KOPT-K1 (cell line): Measurements from ENCODE around the gene GCNT2.
"Not testable (repeated sequence)": the region's sequence is repeated elsewhere in the genome, so short reads cannot be mapped to it uniquely, and the experiment has no call there.

Experiments used
- H3K27ac ChIP-seq: fragments of 200-600 bp; sonication (generic); 2 replicates; pipeline ENCODE4 v1.5.1; 2016; ENCODE audit warnings: antibody characterized with exemption, mild to moderate bottlenecking, low read depth, low read length; ENCODE audit not compliant: poor library complexity, severe bottlenecking
- H3K36me3 ChIP-seq: fragments of 200-600 bp; sonication (generic); 2 replicates; pipeline ENCODE4 v1.5.1; 2017; ENCODE audit warnings: antibody characterized with exemption, mild to moderate bottlenecking, low read length, moderate library complexity; ENCODE audit not compliant: insufficient read depth
- H3K9me3 ChIP-seq: fragments of 200-600 bp; sonication (generic); 2 replicates; pipeline ENCODE4 v1.5.1; 2017; ENCODE audit warnings: antibody characterized with exemption, low read length, mild to moderate bottlenecking; ENCODE audit not compliant: insufficient read depth, poor library complexity, severe bottlenecking

The GCNT2 gene

GRCh38 chr6:10505529-10505928, 15.6 kb upstream of the GCNT2 start:
- no peaks in the 10 kb centered on the region for H3K9me3 ChIP-seq
- no peaks in the 10 kb centered on the region for H3K36me3 ChIP-seq
- no peak overlapping the region for H3K27ac ChIP-seq

- Histone ChIP-seq H3K27ac (no peak overlapping the region), H3K36me3 (no peaks in the 10 kb centered on the region), H3K9me3 (no peaks in the 10 kb centered on the region)
Observed at GRCh38 chr6:10507298-10507697, 13.9 kb upstream of the GCNT2 start.

GRCh38 chr6:10507715-10508114, 13.4 kb upstream of the GCNT2 start:
- Histone ChIP-seq H3K36me3 (no peaks in the 10 kb centered on the region), H3K9me3 (no peaks in the 10 kb centered on the region), H3K27ac (no peak overlapping the region)

DNA sequence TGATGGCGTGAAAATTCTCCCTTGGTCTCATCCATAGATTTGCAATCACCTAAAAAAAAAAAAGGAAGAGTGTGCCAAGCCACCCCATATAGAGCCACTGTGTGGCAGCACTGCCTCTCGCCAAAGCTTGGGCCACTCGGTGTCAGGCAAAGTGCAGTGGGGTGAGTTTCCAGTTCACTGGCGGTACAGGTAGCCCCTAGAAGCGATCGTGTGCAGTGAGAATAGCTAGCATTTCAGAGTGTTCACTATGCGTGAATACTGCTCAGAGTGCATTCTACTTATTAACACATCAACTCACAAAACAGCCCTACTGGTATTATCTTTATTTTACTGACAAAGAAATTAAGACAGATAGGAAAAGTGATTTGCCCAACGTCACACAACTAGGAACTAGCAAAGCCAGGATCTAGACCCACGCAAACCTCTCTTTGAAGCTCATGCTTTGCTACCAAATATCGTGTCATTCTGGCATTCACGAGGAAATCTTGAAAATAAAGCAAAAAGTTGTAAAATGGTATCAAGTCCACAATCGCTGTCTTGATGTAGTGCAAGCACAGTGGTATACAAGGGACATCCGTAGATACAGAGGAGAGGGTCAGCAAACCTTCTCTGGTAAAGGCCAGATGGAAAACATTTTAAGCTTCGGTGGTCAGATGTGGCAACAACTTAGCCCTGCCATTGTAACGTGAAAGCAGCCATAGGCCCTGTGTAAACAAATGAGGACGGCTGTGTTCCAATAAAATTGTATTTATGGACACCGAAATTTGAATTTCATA, 10.4 kb upstream of the GCNT2 start:
- H3K27ac ChIP-seq, result no peak overlapping the region
- H3K9me3 ChIP-seq, result no peaks in the 10 kb centered on the region
- no peaks in the 10 kb centered on the region for H3K36me3 ChIP-seq

DNA sequence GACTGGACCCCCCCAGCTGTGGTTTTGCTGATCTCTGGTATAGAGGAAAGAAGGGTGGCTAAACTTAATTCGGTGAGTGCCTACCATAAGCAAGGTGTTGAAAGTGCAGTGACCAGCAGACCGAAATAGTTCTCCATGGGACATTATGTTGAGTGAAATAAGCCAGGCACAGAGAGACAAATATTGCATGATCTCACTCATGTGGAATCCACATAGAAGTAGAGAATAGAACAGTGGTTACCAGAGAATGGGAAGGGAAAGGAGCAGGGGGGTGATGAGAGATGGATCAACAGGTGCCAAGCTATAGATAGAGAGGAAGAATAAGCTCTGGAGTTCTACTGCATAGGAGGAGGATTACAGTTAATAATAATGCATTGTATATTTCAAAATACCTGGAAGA, 9.7 kb upstream of the GCNT2 start:
- H3K36me3 ChIP-seq, result no peaks in the 10 kb centered on the region
- no peaks in the 10 kb centered on the region for H3K9me3 ChIP-seq
- H3K27ac ChIP-seq, result no peak overlapping the region

GRCh38 chr6:10513544-10513943, 7.6 kb upstream of the GCNT2 start:
- no peaks in the 10 kb centered on the region for H3K9me3 ChIP-seq
- no peaks in the 10 kb centered on the region for H3K36me3 ChIP-seq

DNA sequence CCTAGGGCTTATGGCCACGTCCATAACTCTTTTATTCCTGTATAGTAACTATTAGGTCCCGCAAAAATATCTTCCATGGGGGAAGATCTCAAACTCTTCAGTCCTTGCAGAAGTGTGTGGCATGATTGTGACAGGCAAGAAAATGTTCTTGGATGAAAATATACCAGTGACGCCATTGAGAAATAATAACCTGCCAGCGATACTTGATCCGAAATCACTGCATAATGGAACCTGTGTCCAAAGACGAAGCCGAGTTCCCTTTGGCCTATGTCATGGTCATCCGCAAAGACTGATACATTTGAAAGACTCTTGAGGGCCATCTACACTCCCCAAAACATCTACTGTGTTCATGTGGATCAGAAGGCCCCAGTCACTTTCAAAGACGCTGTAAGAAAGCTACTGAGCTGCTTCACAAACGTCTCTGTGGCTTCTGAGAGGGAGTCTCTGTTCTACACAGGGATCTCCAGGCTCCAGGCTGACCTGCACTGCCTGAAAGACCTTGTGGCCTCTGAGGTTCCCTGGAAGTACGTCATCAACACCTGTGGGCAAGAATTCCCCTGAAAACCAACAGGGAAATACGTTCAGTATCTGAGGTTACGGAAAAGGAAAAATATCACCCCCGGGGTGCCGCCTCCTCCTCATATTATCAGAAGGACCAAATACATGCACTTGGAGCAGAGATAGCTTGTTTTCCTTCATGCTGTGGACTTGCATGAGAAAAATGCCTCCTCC, 6.9 kb upstream of the GCNT2 start:
- Histone ChIP-seq H3K27ac (no peak overlapping the region), H3K36me3 (no peaks in the 10 kb centered on the region), H3K9me3 (no peaks in the 10 kb centered on the region)

More at GRCh38 chr6:10513544-10513943, 7.6 kb upstream of the GCNT2 start:
- H3K27ac ChIP-seq, result no peak overlapping the region

DNA sequence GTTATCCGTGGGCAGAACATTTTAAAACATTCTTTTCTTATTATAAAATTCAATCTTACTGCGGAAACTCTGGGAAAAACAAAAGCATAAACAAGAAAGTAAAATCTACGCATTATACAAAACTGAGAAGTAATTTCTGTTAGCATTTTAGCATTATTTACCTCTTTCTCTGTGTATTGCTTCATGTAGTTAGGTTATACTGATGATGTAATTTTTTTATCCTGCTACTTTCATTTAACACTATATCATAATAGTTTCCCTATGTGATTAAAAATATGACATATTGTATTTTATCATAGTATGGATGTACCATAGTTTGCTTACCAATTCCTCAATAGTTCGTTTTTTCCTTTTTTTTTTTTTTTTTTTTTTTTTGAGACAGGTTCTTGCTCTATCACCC, 4.2 kb upstream of the GCNT2 start:
- no peaks in the 10 kb centered on the region for H3K9me3 ChIP-seq
- H3K27ac ChIP-seq, result no peak overlapping the region
- no peaks in the 10 kb centered on the region for H3K36me3 ChIP-seq

GRCh38 chr6:10518557-10519407, 2.4 kb upstream of the GCNT2 start:
- Histone ChIP-seq H3K36me3 (no peaks in the 10 kb centered on the region), H3K9me3 (no peaks in the 10 kb centered on the region), H3K27ac (no peak overlapping the region)

- H3K9me3 ChIP-seq, H3K27ac ChIP-seq, H3K36me3 ChIP-seq: not testable (repeated sequence)
Observed at GRCh38 chr6:10519408-10519697, 1.8 kb upstream of the GCNT2 start.

DNA sequence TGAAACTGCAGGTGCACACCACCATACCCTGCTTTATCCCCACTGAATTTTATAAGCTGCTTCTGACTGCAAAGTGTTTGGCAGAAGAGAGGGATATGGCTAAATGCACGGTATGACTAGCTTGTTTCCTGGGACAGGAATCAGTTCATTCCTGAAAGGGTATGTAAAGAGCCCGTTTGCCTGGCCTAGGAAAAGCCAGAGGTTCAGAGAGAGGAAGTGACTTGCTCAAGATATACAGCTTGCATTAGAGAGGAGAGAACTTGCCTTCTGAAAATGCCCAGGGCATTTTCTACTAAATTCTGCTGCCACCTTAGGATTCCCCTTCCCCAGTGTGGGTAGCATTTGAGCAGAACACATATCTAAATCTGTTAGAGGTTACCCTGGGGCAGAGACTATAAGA, 683 bp upstream of the GCNT2 start:
- H3K27ac ChIP-seq, result no peak overlapping the region
- no peaks in the 10 kb centered on the region for H3K36me3 ChIP-seq

GRCh38 chr6:10522929-10523573, 1.9 kb downstream of the GCNT2 start:
- Histone ChIP-seq H3K9me3 (no peaks in the 10 kb centered on the region), H3K27ac (no peak overlapping the region), H3K36me3 (no peaks in the 10 kb centered on the region)

More for the DNA sequence above, 683 bp upstream of the GCNT2 start:
- no peaks in the 10 kb centered on the region for H3K9me3 ChIP-seq

- no peak overlapping the region for H3K27ac ChIP-seq
- no peaks in the 10 kb centered on the region for H3K9me3 ChIP-seq
- no peaks in the 10 kb centered on the region for H3K36me3 ChIP-seq
Observed at GRCh38 chr6:10526156-10526555, 5.0 kb downstream of the GCNT2 start.

GRCh38 chr6:10528158-10528981, 7.2 kb downstream of the GCNT2 start:
- no peaks in the 10 kb centered on the region for H3K9me3 ChIP-seq
- H3K36me3 ChIP-seq, result no peaks in the 10 kb centered on the region
- no peak overlapping the region for H3K27ac ChIP-seq
